Bronchial epithelial cell (primary cell): ENCODE measurements around the gene BTNL8. TPM values are rescaled to one million over a fixed set of nuclear protein-coding genes. Genes with fewer than 3 reads are reported as not detected.

Source experiments
- DNase-seq: peaks from one replicate; pipeline ENCODE4 v3.0.0-alpha.2; 2010; ENCODE audit warnings: low read depth
- FAIRE-seq: peaks from 2 replicates; lab custom pipeline; 2011; peaks lifted over from hg19 to GRCh38; lab: Jason Lieb, UNC
- H3K27me3 ChIP-seq: 2 replicates; pipeline ENCODE4 v1.5.1; 2011; ENCODE audit warnings: low read length; ENCODE audit not compliant: control insufficient read depth, insufficient read depth
- H3K36me3 ChIP-seq: 2 replicates; pipeline ENCODE4 v1.5.1; 2011; ENCODE audit warnings: low read length; ENCODE audit not compliant: control insufficient read depth, insufficient read depth
- H3K4me3 ChIP-seq: 2 replicates; pipeline ENCODE4 v1.5.1; 2011; ENCODE audit warnings: mild to moderate bottlenecking, low read depth, low read length, control low read depth
- total RNA-seq: library from RNA; depleted of rRNA; stranded (reverse); fragments of >200 nt; gene quantifications from 2 replicates; pipeline ENCODE4 v1.2.1, GENCODE V29; 2014
- TF ChIP-seq, protein P1 (sequence below): IDR thresholded peaks from 2 replicates; pipeline ENCODE4 v1.5.1; 2011; ENCODE audit warnings: mild to moderate bottlenecking, moderate library complexity, low read length, control low read depth, inconsistent platforms; ENCODE audit not compliant: insufficient read depth, severe bottlenecking

Gene BTNL8
- total RNA-seq, 1 donor from 2014 or later: not detected

DNA sequence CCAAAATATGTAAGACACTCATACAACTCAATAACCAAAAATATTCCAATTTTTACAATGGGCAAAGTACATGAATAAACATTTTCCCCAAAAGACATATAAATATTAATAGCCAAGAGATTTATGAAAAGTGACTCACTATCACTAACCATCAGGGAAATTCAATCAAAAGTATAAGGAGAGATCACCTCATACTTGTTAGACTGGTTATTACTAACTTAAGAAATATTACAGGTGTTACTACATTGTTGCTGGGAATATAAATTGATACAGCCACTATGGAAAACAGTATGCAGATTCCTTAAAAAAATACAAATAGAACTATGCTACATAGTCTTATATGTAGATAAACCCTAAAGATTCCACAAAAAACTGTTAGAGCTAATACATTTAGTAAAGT lies 21.8 kb downstream of the BTNL8 start:
- no peak overlapping the region for H3K4me3 ChIP-seq
- no peaks in the 10 kb centered on the region for H3K27me3 ChIP-seq
- H3K36me3 ChIP-seq: no peaks in the 10 kb centered on the region
- FAIRE-seq: no peak
- DNase-seq: peak; percentile 24
- TF ChIP-seq, protein P1, sequence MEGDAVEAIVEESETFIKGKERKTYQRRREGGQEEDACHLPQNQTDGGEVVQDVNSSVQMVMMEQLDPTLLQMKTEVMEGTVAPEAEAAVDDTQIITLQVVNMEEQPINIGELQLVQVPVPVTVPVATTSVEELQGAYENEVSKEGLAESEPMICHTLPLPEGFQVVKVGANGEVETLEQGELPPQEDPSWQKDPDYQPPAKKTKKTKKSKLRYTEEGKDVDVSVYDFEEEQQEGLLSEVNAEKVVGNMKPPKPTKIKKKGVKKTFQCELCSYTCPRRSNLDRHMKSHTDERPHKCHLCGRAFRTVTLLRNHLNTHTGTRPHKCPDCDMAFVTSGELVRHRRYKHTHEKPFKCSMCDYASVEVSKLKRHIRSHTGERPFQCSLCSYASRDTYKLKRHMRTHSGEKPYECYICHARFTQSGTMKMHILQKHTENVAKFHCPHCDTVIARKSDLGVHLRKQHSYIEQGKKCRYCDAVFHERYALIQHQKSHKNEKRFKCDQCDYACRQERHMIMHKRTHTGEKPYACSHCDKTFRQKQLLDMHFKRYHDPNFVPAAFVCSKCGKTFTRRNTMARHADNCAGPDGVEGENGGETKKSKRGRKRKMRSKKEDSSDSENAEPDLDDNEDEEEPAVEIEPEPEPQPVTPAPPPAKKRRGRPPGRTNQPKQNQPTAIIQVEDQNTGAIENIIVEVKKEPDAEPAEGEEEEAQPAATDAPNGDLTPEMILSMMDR: no peak

DNA sequence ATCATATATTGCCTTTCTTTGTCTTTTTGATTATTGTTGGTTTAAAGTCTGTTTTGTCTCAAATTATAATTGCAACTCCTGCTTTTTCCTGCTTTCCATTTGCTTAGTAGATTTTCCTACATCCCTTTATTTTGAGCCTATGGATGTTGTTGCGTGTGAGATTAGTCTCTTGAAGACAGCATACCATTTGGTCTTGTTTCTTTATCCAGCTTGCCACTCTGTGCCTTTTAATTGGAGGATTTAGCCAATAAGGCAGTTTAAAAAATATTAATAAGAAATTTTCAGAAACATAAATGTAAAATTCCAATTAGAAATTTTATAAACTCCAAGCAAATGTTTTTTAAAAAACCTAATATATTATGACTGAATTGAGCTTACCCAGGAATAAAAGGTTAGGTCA lies 24.0 kb downstream of the BTNL8 start:
- no peak for DNase-seq

DNA sequence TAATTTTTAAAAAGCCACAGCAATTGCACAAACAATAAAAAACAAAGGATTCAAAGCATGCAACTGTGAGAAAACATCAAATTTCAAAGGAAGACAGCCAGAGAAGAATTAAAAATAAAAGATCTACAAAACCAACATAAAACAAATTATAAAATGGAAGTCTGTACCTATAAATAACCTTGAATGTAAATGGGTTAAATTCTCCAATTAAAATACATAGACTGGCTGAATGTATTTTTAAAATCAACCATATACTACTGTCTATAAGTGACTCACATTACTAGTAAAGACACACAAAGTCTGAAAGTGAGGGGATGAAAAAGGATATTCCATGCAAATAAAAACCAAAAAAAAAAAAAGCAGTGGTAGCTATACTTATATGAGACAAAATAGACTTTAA lies 33.7 kb downstream of the BTNL8 start:
- FAIRE-seq: no peak
- no peak for DNase-seq
- Histone ChIP-seq H3K4me3 (no peak overlapping the region), H3K36me3 (no peaks in the 10 kb centered on the region), H3K27me3 (no peaks in the 10 kb centered on the region)
- TF ChIP-seq, protein P1: no peak

More for the DNA sequence above, 24.0 kb downstream of the BTNL8 start:
- FAIRE-seq: no peak
- no peaks in the 10 kb centered on the region for H3K27me3 ChIP-seq
- no peaks in the 10 kb centered on the region for H3K36me3 ChIP-seq
- TF ChIP-seq, protein P1: no peak
- H3K4me3 ChIP-seq: no peak overlapping the region

DNA sequence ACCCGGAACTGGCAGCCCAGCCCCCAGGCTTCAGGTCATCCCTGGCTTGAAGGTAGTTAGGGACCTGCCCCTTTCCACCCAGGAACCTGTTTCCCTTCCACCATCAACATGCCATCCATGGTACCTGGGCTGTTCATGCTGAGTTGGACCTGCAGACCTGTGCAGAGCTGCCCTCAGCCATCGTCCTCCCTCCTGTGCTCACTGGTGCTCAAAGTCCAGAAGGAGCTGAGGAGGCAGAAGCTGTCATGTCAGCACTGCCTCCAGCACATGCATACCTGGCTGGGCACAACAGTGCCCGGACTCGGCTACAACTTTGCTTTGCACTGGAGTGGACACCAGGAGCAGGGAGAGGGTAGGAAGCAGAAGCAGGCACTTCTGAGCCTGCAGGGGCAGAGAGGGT lies 36.2 kb downstream of the BTNL8 start:
- no peak for DNase-seq
- no peaks in the 10 kb centered on the region for H3K36me3 ChIP-seq
- H3K4me3 ChIP-seq: no peak overlapping the region
- TF ChIP-seq, protein P1: no peak
- no peak for FAIRE-seq
- no peaks in the 10 kb centered on the region for H3K27me3 ChIP-seq

DNA sequence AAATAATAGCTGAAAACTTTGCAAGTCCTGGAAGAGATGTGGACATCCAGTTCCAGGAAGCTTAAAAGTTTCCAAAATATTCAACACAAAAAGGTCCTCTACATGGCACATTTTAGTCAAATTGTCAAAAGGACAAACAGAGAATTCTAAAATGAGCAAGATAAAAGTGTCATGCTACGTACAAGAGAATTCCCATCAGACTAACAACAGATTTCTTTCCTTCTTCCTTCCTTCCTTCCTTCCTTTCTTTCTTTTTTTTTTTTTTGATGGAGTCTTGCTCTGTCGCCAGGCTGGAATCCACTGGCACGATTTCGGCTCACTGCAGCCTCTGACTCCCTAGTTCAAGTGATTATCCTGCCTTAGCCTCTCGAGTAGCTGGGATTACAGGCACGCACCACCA lies 39.3 kb downstream of the BTNL8 start:
- DNase-seq: no peak
- FAIRE-seq: no peak
- no peaks in the 10 kb centered on the region for H3K27me3 ChIP-seq
- H3K4me3 ChIP-seq: no peak overlapping the region
- TF ChIP-seq, protein P1: no peak
- H3K36me3 ChIP-seq: no peaks in the 10 kb centered on the region

DNA sequence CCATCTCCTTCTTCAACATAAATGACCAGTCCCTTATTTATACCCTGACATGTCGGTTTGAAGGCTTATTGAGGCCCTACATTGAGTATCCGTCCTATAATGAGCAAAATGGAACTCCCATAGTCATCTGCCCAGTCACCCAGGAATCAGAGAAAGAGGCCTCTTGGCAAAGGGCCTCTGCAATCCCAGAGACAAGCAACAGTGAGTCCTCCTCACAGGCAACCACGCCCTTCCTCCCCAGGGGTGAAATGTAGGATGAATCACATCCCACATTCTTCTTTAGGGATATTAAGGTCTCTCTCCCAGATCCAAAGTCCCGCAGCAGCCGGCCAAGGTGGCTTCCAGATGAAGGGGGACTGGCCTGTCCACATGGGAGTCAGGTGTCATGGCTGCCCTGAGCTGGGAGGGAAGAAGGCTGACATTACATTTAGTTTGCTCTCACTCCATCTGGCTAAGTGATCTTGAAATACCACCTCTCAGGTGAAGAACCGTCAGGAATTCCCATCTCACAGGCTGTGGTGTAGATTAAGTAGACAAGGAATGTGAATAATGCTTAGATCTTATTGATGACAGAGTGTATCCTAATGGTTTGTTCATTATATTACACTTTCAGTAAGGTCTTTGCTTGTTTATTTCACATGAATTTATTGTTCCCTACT lies 51.5 kb downstream of the BTNL8 start:
- no peak for FAIRE-seq
- Histone ChIP-seq H3K36me3 (no peaks in the 10 kb centered on the region), H3K4me3 (no peak overlapping the region), H3K27me3 (no peaks in the 10 kb centered on the region)
- TF ChIP-seq, protein P1: no peak
- DNase-seq: peak; percentile 61
